PC-9 (cell line): ENCODE data around the gene SOX10.

Source experiments
- EZH2 ChIP-seq: fragments of 200-600 bp; sonication (generic); IDR thresholded peaks from 2 replicates; pipeline ENCODE4 v1.8.0; 2017; ENCODE audit warnings: antibody characterized with exemption, low read depth
- TF ChIP-seq, protein P1 (sequence below): fragments of 200-600 bp; sonication (generic); conservative IDR thresholded peaks from 2 replicates; pipeline ENCODE4 v1.6.1; 2017; ENCODE audit warnings: mixed run types, antibody characterized with exemption, mild to moderate bottlenecking, moderate library complexity

DNA sequence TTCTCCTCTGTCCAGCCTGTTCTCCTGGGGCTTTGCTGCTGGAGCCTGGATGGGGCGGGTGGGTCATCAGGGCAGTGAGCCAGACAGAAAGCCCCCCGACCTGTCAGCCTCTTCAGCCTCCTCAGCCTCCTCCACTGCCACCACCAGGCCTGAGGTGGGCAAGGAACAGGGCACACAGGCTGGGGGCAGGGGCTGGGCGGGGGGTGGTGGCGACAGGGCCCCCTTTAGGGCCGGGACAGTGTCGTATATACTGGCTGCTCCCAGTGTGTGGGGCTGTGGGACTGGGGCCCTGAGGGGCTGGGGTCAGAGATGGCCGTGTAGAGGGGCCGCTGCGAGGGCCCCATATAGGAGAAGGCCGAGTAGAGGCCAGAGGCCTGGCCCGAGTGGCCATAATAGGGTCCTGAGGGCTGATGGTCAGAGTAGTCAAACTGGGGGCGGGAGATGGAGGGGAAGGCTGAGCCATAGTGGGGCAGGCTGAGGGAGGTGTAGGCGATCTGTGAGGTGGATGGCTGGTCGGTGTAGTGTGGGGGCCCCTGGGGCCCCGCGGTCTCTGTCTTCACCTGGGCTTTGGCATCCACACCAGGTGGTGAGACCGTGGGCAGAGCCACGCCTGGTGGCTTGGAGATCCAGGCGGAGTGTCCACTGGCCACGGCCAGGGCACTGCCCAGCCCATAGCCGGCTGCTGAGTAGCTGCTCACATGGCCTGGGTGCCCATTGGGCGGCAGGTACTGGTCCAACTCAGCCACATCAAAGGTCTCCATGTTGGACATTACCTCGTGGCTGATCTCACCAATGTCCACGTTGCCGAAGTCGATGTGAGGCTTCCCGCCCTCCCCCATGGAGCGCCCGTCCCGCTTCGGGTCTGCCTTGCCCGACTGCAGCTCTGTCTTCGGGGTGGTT is 10.8 kb downstream of the SOX10 start:
- TF ChIP-seq, protein P1, sequence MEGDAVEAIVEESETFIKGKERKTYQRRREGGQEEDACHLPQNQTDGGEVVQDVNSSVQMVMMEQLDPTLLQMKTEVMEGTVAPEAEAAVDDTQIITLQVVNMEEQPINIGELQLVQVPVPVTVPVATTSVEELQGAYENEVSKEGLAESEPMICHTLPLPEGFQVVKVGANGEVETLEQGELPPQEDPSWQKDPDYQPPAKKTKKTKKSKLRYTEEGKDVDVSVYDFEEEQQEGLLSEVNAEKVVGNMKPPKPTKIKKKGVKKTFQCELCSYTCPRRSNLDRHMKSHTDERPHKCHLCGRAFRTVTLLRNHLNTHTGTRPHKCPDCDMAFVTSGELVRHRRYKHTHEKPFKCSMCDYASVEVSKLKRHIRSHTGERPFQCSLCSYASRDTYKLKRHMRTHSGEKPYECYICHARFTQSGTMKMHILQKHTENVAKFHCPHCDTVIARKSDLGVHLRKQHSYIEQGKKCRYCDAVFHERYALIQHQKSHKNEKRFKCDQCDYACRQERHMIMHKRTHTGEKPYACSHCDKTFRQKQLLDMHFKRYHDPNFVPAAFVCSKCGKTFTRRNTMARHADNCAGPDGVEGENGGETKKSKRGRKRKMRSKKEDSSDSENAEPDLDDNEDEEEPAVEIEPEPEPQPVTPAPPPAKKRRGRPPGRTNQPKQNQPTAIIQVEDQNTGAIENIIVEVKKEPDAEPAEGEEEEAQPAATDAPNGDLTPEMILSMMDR = no peak
- TF ChIP-seq EZH2 = no peak
